HFFc6 (cell line): ENCODE measurements around the gene NIPBL. TPM values are rescaled to one million over a fixed set of nuclear protein-coding genes. Genes with fewer than 3 reads are reported as not detected.

ENCODE experiments used
- DNase-seq: peaks from one replicate; pipeline ENCODE4 v3.0.0-alpha.2; 2018
- H3K27ac Mint-ChIP-seq: 2 replicates; pipeline ENCODE4 v1.8.0; 2020; ENCODE audit warnings: mild to moderate bottlenecking, mixed read lengths
- H3K27me3 Mint-ChIP-seq: 2 replicates; pipeline ENCODE4 v1.8.0; 2021; ENCODE audit warnings: mild to moderate bottlenecking, moderate library complexity, mixed read lengths; ENCODE audit not compliant: insufficient read depth
- H3K36me3 Mint-ChIP-seq: 2 replicates; pipeline ENCODE4 v1.8.0; 2021; ENCODE audit warnings: low read depth, mixed read lengths
- H3K4me1 Mint-ChIP-seq: 2 replicates; pipeline ENCODE4 v1.8.0; 2020; ENCODE audit warnings: low read depth, mixed read lengths
- H3K4me3 Mint-ChIP-seq: 2 replicates; pipeline ENCODE4 v1.8.0; 2020; ENCODE audit warnings: mild to moderate bottlenecking, moderate library complexity, mixed read lengths
- H3K9me3 Mint-ChIP-seq: 2 replicates; pipeline ENCODE4 v1.8.0; 2020; ENCODE audit warnings: mild to moderate bottlenecking, mixed read lengths
- CTCF ChIP-seq: fragments of 200-600 bp; sonication (generic); IDR thresholded peaks from 2 replicates; pipeline ENCODE4 v1.5.0; 2021; ENCODE audit warnings: antibody characterized with exemption, mild to moderate bottlenecking
- total RNA-seq, 6 experiments: library from RNA; stranded (reverse); fragmentation: NEBNext Ultra II Directional; extraction: Animal tissue kit (Norgen Biotek cat#: 25700); gene quantifications; 2 replicates in 1 of 6; 3 replicates in 5 of 6; pipeline ENCODE4 v1.2.3, GENCODE V29; 2021

The NIPBL gene
- total RNA-seq, 6 experiments from 2014 or later, result 31.6 to 35.7 (median 32.6) TPM

DNA sequence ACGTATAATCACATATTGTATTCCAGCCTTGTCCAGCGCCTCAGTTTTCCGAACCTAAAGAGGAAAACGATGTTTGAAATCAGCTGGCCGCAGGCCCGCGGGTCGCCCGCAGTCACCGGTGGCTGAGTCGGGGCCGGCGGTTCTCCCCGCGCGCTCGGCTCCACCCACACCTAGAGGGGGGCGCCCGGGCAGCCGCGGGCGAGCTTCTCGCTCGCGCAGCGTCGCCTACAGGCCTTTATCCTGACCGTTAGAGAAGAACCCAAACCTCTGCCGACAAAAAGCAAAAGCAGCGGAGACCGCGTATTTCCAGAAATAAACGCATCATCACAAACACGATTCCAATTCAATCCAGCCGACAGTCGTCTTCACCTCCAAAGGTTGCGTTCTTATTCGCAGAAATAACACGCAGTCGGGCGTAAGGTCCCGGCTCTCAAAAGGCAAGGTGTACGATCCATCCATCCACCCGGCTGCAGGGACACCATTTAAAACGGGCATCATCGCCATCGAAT, 725 bp upstream of the NIPBL start:
- peak; percentile 72 for DNase-seq
- Mint-ChIP-seq H3K27me3 (peaks cover 2% of the 10 kb centered on the region), H3K36me3 (peaks cover 15% of the 10 kb centered on the region), H3K27ac (peak overlapping the region; percentile 98), H3K4me3 (peak overlapping the region; percentile 95), H3K4me1 (peaks cover 54% of the 10 kb centered on the region), H3K9me3 (no peaks in the 10 kb centered on the region)
- peak; percentile 76 for TF ChIP-seq CTCF

GRCh38 chr5:36876965-36877666, 547 bp downstream of the NIPBL start:
- H3K9me3 Mint-ChIP-seq, result no peaks in the 10 kb centered on the region
- peaks cover 2% of the 10 kb centered on the region for H3K27me3 Mint-ChIP-seq
- H3K4me3 Mint-ChIP-seq, result peak overlapping the region; percentile 95
- H3K36me3 Mint-ChIP-seq, result peaks cover 15% of the 10 kb centered on the region
- DNase-seq, result peak; percentile 45
- peaks cover 58% of the 10 kb centered on the region for H3K4me1 Mint-ChIP-seq
- H3K27ac Mint-ChIP-seq, result peak overlapping the region; percentile 98
- no peak; the same call in 1 of the 2 replicates for TF ChIP-seq CTCF

DNA sequence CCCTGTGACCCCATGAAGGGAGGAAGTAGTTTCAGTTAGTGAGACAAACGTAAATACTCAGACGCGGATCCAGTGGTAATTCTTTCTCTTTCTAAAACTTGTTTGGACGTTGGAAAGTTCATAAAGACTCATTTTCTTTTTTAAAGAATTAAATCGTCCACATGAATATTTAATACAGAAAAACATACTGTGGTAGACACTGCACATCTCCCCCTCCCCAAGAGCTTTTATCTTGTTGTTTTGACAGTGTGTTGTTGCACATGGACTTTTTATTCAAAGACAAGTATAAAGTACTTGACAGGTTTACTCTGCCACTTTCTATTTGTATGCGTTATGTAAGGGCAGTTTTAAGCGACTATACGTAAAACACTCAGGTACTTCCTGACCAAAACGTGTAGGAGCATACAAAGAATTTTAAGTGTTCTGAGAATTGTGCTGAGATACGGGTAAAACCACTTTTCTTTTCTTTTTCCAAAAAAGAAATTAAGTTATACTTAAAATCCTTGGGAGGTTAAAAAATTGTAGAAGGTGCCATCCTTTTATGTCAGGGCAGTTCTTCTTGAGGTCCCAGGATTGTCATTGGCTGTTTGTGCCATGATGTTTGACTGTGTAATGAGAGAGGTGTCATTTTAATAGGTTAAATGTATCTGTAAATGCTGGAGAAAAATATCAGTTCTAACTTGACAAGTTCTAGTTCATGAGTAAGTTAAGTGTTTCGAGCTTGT, 1.3 kb downstream of the NIPBL start:
- H3K27me3 Mint-ChIP-seq, result peaks cover 2% of the 10 kb centered on the region
- no peaks in the 10 kb centered on the region for H3K9me3 Mint-ChIP-seq
- peak overlapping the region; percentile 98 for H3K27ac Mint-ChIP-seq
- H3K4me1 Mint-ChIP-seq, result peaks cover 56% of the 10 kb centered on the region
- H3K36me3 Mint-ChIP-seq, result peaks cover 15% of the 10 kb centered on the region
- peak; percentile 32 for DNase-seq
- no peak; the same call in 1 of the 2 replicates for TF ChIP-seq CTCF
- peak overlapping the region; percentile 95 for H3K4me3 Mint-ChIP-seq

DNA sequence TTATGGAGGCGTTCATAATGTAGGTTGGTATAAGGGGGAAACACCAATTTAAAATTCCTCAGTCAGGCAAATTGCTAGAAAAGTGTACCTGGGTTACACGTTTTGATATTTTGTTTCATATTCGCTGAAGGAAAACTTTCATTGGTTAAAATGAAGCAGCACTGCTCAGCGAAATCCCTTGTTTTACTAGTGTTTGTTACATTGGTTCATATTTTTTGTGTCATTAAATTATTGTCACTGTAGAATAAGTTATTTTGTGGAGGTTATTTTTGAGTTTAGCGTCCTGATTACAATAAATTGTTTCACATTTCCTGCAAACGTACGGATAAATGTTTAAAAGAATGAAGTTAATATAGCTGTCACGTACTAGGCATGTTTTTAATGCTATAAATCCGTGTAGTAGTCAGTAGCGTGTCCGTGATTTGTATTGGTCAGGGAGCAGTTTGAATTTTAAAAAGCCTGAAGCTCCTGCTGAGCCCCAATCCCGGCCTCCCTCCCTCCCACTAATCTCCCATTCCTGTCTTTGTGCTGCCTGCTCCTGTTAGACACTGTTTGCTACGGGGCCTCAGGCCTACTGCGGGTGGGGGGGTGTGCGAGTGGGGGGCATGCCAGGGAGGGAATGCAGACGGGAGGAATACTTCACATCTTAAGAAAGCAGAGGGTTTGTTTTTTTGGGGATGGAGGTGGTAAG, 2.0 kb downstream of the NIPBL start:
- peak; percentile 35 for DNase-seq
- H3K27ac Mint-ChIP-seq, result peak overlapping the region; percentile 98
- TF ChIP-seq CTCF, result no peak
- H3K36me3 Mint-ChIP-seq, result peaks cover 15% of the 10 kb centered on the region
- no peaks in the 10 kb centered on the region for H3K9me3 Mint-ChIP-seq
- H3K27me3 Mint-ChIP-seq, result peaks cover 2% of the 10 kb centered on the region
- peaks cover 49% of the 10 kb centered on the region for H3K4me1 Mint-ChIP-seq
- peak overlapping the region; percentile 95 for H3K4me3 Mint-ChIP-seq

DNA sequence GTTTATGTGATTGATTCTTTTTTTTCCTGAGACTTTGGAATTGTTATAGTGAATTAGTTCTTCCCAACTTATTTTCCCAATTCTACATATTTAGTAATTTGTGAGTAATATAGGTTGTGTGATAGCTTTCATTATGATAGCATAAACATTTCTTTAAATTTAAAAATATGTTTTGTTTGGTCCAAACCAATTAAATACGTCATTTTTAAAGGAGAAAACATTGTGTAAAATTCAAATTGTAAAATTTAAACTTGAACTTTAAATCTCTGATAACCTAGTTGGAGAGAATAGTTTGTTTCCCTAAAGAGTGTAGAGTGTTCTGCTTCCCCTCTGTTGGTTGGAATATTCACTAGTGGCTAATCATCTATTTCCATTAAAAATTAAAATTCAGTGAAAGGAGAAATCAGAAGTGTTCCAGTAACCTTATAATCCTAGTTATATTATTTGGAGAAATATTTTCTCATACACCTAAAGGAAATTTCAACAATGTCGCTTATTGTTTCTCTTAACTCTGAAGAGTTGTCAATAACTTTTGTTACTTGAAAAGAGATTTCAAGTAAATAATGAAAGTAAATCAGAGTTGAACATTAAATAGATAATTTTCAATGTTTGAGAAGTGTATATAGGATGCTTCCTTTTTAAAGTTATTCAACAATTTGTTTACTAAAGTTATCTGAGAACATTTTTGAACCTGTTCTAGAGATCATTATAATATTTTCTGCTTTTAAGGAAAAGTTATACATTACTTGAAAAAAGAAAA, 2.9 kb downstream of the NIPBL start:
- H3K27me3 Mint-ChIP-seq, result peaks cover 2% of the 10 kb centered on the region
- TF ChIP-seq CTCF, result no peak
- peak overlapping the region; percentile 95 for H3K4me3 Mint-ChIP-seq

More for the DNA sequence above, 2.9 kb downstream of the NIPBL start:
- Mint-ChIP-seq H3K4me1 (peaks cover 48% of the 10 kb centered on the region), H3K9me3 (no peaks in the 10 kb centered on the region), H3K27ac (peak overlapping the region; percentile 98), H3K36me3 (peaks cover 15% of the 10 kb centered on the region)
- no peak for DNase-seq
